HL-60/S4 treated with phorbol 12-myristate 13-acetate at 8.2 ng/mL for 4 days and 3 days (cell line): Measurements from ENCODE around the gene CDK11A.
"Not testable (repeated sequence)": the region's sequence is repeated elsewhere in the genome, so short reads cannot be mapped to it uniquely, and the experiment has no call there.

Source experiments
- in situ Hi-C: fragments of 300-500 bp; cut with MboI; formaldehyde crosslinking; loops from 2 replicates; pipeline ENCODE4 v1.15.0; 2022; ENCODE audit warnings: low sequenced_read_pairs

CDK11A gene

GRCh38 chr1:1754051-1754815 is 30.1 kb upstream of the CDK11A start:
- in situ Hi-C loops, result no loop called here

GRCh38 chr1:1753607-1754005 is 29.4 kb upstream of the CDK11A start:
- in situ Hi-C loops, result no loop called here

- in situ Hi-C loops, result no loop called here
Observed at GRCh38 chr1:1752636-1753606, 28.8 kb upstream of the CDK11A start.

GRCh38 chr1:1752190-1752589 is 28.0 kb upstream of the CDK11A start:
- in situ Hi-C loops, result no loop called here

- in situ Hi-C loops, result not testable (repeated sequence)
Observed at GRCh38 chr1:1749941-1750340, 25.8 kb upstream of the CDK11A start.

GRCh38 chr1:1748686-1749321 is 24.6 kb upstream of the CDK11A start:
- in situ Hi-C loops, result no loop called here

- in situ Hi-C loops, result not testable (repeated sequence)
Observed at GRCh38 chr1:1746566-1746909, 22.4 kb upstream of the CDK11A start.

- in situ Hi-C loops, result not testable (repeated sequence)
Observed at GRCh38 chr1:1745651-1746565, 21.8 kb upstream of the CDK11A start.

GRCh38 chr1:1742529-1742928 is 18.4 kb upstream of the CDK11A start:
- in situ Hi-C loops, result not testable (repeated sequence)

- in situ Hi-C loops, result not testable (repeated sequence)
Observed at GRCh38 chr1:1741013-1741412, 16.9 kb upstream of the CDK11A start.

GRCh38 chr1:1738799-1739337 is 14.7 kb upstream of the CDK11A start:
- in situ Hi-C loops, result not testable (repeated sequence)

- in situ Hi-C loops, result not testable (repeated sequence)
Observed at GRCh38 chr1:1737675-1738590, 13.8 kb upstream of the CDK11A start.

- in situ Hi-C loops, result no loop called here
Observed at GRCh38 chr1:1732381-1732780, 8.2 kb upstream of the CDK11A start.

GRCh38 chr1:1730870-1731269 is 6.7 kb upstream of the CDK11A start:
- in situ Hi-C loops, result no loop called here

GRCh38 chr1:1730230-1730629 is 6.1 kb upstream of the CDK11A start:
- in situ Hi-C loops, result not testable (repeated sequence)

- in situ Hi-C loops, result not testable (repeated sequence)
Observed at GRCh38 chr1:1729116-1729816, 5.1 kb upstream of the CDK11A start.

GRCh38 chr1:1728308-1729005 is 4.3 kb upstream of the CDK11A start:
- in situ Hi-C loops, result not testable (repeated sequence)

- in situ Hi-C loops, result not testable (repeated sequence)
Observed at GRCh38 chr1:1727131-1727651, 3.0 kb upstream of the CDK11A start.
